D721Med (cell line): ENCODE measurements around the gene CTBP2.

Source experiments
- DNase-seq: peaks from one replicate; pipeline ENCODE4 v3.0.0; 2011; ENCODE audit warnings: low spot score; ENCODE audit not compliant: insufficient read length
- FAIRE-seq: peaks from 2 replicates; lab custom pipeline; 2011; peaks lifted over from hg19 to GRCh38; lab: Jason Lieb, UNC
- CTCF ChIP-seq: IDR thresholded peaks from 2 replicates; pipeline ENCODE4 v1.5.1; 2012; ENCODE audit warnings: mild to moderate bottlenecking, control low read depth; ENCODE audit not compliant: insufficient read depth; ENCODE audit errors: missing control alignments

The CTBP2 gene

DNA sequence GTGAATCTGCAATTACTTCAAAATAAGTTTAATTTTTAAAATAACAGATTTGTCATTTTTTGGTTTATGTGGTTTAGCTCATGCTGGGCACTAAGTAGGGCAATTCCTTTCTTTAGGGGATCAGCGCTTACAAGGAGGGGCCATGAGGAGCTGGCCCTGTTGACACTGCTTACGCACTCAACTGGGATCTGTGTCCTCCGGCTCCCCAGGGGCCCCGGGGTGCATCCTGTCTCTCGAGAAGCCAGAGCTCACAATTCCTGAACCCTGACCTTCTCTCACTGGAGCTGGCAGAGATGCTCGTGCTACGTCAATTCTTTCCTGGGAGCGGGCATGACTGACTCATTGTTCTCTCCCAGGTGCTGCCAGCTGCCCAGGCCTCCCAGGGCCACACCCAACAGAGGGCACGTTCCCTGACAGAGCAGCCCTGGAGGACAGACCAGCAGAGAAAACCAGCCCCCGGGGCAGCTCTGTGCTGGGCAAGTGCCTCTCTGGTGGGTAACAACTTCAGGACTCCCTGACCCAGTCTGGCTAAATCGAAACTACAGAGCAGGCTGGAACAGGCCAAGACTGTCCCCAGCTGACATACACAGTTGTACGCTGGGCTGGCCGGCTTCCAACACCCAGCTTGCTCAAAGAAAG lies 36.8 kb downstream of the CTBP2 start:
- no peak for TF ChIP-seq CTCF
- FAIRE-seq: no peak
- no peak for DNase-seq

DNA sequence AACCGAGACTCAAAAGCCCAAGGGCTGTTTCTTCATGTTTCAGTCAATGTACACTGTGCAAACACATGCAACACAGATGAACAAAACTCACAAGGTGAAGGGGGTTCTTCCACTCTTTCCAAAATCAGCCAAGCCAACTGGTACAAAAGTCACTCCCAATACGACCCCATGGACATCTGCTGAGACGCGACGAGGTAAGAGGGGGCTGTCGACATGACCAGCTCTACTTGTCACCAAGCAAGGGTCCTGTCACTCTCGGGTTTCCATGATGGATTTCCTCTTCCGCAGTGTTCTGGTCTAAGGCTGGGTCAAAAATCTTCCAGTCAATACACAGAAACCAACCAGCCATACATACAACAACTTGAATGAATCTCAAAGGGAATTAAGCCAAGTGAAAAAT lies 37.8 kb downstream of the CTBP2 start:
- TF ChIP-seq CTCF: no peak
- no peak for FAIRE-seq

GRCh38 chr10:125121003-125121402 lies 39.4 kb downstream of the CTBP2 start:
- no peak for DNase-seq
- no peak for TF ChIP-seq CTCF
- no peak for FAIRE-seq

More for the DNA sequence above, 37.8 kb downstream of the CTBP2 start:
- DNase-seq: no peak

- DNase-seq (no peak), FAIRE-seq (no peak)
- no peak for TF ChIP-seq CTCF
Measured at GRCh38 chr10:125120053-125120710, 40.2 kb downstream of the CTBP2 start.

DNA sequence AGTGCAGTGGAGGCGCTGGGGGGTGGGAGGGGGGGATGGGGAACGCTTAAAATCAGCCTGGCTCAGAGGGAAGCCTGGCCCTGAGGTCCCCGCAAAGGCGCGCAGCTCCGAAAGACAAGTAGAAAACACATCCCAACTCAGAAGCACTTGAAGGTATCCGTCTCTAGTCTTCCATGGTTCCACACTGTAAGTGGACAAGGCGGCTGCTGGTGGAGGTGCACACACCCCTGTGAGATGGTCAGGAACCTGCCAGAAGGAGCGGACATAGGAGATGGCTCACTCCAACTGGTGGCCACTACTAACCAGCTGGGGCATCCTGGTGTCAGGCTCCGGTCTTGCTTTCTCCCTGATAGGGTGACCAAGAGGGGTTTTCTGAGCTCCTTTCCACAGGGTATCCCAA lies 41.7 kb downstream of the CTBP2 start:
- FAIRE-seq: no peak
- no peak for DNase-seq
- no peak for TF ChIP-seq CTCF

DNA sequence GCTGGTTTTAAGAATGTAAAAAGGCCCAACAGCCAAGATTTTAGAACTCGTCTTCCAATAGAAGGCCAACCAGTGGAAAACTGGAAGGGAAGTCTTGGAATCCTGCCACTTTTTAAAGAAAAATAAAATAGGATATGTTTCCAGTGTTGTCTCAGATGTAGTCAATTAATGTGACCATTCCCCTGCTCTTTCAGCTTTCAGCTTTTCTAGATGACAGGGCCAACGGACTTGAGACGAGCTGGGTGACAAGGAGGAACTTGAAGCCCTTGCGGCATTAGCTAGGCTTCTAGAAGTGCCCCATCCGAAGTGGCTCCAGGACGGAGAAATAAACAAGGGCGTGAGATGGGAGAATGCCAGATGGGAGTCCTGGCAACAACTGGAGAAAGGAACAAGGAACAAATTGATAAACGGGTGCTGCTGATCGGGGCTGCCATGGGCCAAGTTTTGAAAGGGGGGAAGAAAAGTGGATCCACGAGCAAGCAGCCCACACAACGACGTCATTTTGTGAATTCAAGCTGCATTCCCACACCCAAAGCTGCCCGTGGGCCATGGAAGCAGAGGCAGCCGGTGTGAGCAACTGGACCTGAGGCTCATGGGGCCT lies 42.3 kb downstream of the CTBP2 start:
- FAIRE-seq (no peak), DNase-seq (no peak)
- TF ChIP-seq CTCF: no peak

DNA sequence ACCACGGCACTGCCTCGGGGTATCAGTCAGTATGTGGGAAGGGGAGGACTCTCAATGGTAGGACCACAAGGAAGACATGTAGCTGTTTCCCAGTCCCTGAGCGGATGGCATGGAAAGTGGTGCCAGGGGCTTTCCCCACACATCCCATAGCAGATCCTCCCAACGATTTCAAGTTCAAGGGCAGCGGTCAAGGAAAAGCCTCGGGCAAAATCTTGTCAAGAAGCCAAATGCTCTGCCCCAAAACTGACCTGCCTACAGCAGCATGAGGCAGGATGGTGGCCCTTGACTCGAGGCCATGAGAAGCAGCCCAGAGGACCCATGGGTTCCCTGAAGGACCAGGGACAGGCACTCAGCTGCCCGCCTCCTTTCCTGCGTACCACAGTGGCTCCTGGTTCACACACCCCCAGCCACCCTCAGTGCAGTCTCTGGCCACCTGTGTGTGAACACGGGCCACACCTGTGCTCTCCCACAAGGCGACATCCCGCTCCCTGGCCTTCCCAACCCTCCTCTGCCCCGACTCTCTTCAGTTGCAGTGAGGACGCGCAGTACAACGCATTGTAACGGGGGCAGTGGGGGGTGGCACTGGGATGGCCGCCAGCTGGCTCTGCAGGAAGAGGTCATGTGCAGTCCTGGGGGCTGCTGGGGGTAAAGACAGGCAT lies 43.6 kb downstream of the CTBP2 start:
- TF ChIP-seq CTCF: no peak
- DNase-seq (no peak), FAIRE-seq (no peak)
